Activated T-cell treated with anti-CD3 and anti-CD28 coated beads, Interleukin-2, amount 50 U/mL, for 24 hours (primary cell): Measurements from ENCODE around the gene SEC11A.
A peak's percentile ranks its signal among the peaks of the same experiment; 100 is the strongest.
"Not testable (repeated sequence)": the region's sequence is repeated elsewhere in the genome, so short reads cannot be mapped to it uniquely, and the experiment has no call there.

Experiments used
- DNase-seq: peaks from one replicate; pipeline ENCODE4 v3.0.0-alpha.2; 2020
- H3K27ac Mint-ChIP-seq: 2 replicates; pipeline ENCODE4 v1.8.0; 2020; ENCODE audit warnings: mild to moderate bottlenecking, mixed read lengths
- H3K27me3 Mint-ChIP-seq: 2 replicates; pipeline ENCODE4 v1.8.0; 2020; ENCODE audit warnings: mixed read lengths
- H3K36me3 Mint-ChIP-seq: 2 replicates; pipeline ENCODE4 v1.8.0; 2020; ENCODE audit warnings: low read depth, mixed read lengths
- H3K4me1 Mint-ChIP-seq: 2 replicates; pipeline ENCODE4 v1.8.0; 2020; ENCODE audit warnings: low read depth, mixed read lengths
- H3K4me3 Mint-ChIP-seq: 2 replicates; pipeline ENCODE4 v1.8.0; 2020; ENCODE audit warnings: mild to moderate bottlenecking, moderate library complexity, mixed read lengths
- H3K9me3 Mint-ChIP-seq: 2 replicates; pipeline ENCODE4 v1.8.0; 2020; ENCODE audit warnings: mixed read lengths

SEC11A gene

GRCh38 chr15:84649706-84650105 lies 66.2 kb downstream of the SEC11A start:
- Mint-ChIP-seq H3K36me3 (peaks cover 89% of the 10 kb centered on the region), H3K4me3 (no peak overlapping the region), H3K27me3 (no peaks in the 10 kb centered on the region), H3K27ac (peak overlapping the region; percentile 69), H3K4me1 (peaks cover 39% of the 10 kb centered on the region), H3K9me3 (no peaks in the 10 kb centered on the region)
- DNase-seq: no peak

GRCh38 chr15:84648539-84648938 lies 67.4 kb downstream of the SEC11A start:
- no peak for DNase-seq
- Mint-ChIP-seq H3K9me3 (no peaks in the 10 kb centered on the region), H3K4me3 (no peak overlapping the region), H3K27me3 (no peaks in the 10 kb centered on the region), H3K4me1 (peaks cover 34% of the 10 kb centered on the region), H3K36me3 (peaks cover 90% of the 10 kb centered on the region), H3K27ac (peak overlapping the region; percentile 56)

DNA sequence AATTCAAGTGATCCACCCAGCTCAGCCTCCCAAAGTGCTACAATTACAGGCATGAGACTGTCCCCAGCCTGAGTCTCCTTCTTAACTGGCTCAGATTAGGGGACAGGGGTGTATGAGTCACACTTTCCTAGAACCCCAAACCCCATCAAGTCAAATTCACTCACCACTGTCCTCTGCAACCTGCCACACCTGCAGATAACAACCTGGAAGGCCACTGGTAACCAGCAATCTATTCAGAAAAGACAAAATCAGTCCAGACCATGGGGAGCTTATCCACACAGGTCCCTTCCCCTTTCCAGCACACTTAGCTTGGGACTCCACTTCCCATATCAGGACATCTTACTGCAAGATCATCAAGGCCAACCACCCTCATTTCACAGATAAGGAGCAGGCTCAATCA lies 68.2 kb downstream of the SEC11A start:
- H3K27ac Mint-ChIP-seq: peak overlapping the region; percentile 56
- no peak for DNase-seq
- H3K27me3 Mint-ChIP-seq: no peaks in the 10 kb centered on the region
- peaks cover 90% of the 10 kb centered on the region for H3K36me3 Mint-ChIP-seq
- H3K4me1 Mint-ChIP-seq: peaks cover 26% of the 10 kb centered on the region
- H3K9me3 Mint-ChIP-seq: no peaks in the 10 kb centered on the region
- no peak overlapping the region for H3K4me3 Mint-ChIP-seq

DNA sequence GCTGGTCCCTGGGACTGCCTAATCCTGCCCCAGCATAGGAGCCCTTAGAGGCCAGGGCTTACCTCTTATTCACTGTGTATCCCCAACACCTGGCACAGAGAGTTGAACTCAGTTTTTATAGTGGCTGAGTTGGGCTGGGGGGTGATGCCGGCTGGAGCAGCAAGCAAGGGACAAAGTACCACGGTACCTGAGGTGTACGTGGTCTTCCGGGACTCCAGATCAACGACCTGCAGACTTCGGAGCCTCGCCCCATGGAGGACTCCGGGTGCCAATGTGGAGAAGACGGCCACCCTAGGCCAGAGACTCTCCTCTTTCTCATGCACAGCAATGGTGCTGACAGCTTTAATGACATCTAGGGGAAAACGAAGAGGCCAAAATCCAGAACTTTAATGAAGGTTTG lies 69.9 kb downstream of the SEC11A start:
- DNase-seq: no peak
- H3K27me3 Mint-ChIP-seq: no peaks in the 10 kb centered on the region
- no peak overlapping the region for H3K4me3 Mint-ChIP-seq
- H3K4me1 Mint-ChIP-seq: peaks cover 16% of the 10 kb centered on the region
- peak overlapping the region; percentile 34 for H3K27ac Mint-ChIP-seq
- no peaks in the 10 kb centered on the region for H3K9me3 Mint-ChIP-seq
- H3K36me3 Mint-ChIP-seq: peaks cover 87% of the 10 kb centered on the region

GRCh38 chr15:84645496-84645895 lies 70.4 kb downstream of the SEC11A start:
- Mint-ChIP-seq H3K4me1 (peaks cover 20% of the 10 kb centered on the region), H3K27me3 (no peaks in the 10 kb centered on the region), H3K36me3 (peaks cover 87% of the 10 kb centered on the region), H3K4me3 (no peak overlapping the region), H3K27ac (peak overlapping the region; percentile 77), H3K9me3 (no peaks in the 10 kb centered on the region)
- DNase-seq: no peak

DNA sequence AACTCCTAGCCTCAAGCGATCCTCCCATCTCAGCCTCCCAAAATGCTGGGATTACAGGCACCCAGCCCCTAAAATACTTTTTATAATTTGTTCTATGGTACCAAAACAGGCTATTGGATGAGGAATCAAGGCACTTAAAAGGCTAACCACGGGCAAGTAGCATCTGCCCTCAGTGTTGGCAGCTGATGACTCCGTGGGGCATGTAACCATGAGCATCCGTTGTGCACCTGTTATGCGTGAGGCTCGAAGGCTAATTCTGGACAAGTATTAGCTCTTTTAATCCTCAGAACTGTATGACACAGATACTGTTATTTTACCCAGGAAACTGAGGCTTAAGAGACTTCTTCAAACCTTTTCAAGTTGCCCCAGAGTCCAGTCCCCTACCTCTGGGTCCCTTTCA lies 72.1 kb downstream of the SEC11A start:
- Mint-ChIP-seq H3K9me3 (no peaks in the 10 kb centered on the region), H3K4me3 (no peak overlapping the region), H3K27me3 (no peaks in the 10 kb centered on the region), H3K4me1 (peaks cover 19% of the 10 kb centered on the region), H3K36me3 (peaks cover 90% of the 10 kb centered on the region), H3K27ac (peak overlapping the region; percentile 5)
- DNase-seq: no peak

DNA sequence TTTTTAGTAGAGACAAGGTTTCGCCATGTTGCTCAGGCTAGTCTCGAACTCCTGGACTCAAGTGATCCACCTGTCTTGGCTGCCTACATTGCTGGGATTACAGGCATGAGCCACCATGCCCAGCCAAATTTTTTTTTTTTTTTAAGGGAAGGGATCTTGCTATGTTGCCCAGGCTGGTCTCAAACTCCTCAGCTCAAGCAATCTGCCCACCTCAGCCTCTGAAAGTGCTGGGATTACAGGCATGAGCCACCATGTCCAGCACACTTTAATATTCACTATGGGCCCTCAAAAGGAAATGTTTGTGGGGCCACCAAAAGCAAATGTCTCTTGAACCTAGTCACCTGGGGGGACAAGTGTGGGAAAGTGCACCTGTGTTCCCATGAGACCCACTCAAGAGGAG lies 73.3 kb downstream of the SEC11A start:
- Mint-ChIP-seq H3K4me1 (peaks cover 19% of the 10 kb centered on the region), H3K36me3 (peaks cover 88% of the 10 kb centered on the region), H3K27ac (peak overlapping the region; percentile 71)
- not testable (repeated sequence) for H3K27me3 Mint-ChIP-seq, H3K9me3 Mint-ChIP-seq, H3K4me3 Mint-ChIP-seq, DNase-seq

DNA sequence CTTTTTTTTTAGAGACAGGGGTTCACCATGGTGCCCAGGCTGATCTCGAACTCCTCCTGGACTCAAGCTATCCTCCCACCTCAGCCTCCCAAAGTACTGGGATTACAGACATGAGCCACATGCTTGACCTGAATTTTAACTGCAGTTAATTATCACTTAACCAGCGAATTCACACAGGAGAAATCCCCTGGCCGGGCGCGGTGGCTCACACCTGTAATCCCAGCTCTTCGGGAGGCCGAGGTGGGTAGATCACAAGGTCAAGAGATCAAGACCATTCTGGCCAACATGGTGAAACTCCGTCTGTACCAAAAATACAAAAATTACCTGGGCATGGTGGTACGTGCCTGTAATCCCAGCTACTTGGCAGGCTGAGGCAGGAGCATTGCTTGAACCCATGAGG lies 74.1 kb downstream of the SEC11A start:
- peaks cover 83% of the 10 kb centered on the region for H3K36me3 Mint-ChIP-seq
- H3K9me3 Mint-ChIP-seq, H3K4me3 Mint-ChIP-seq, DNase-seq, H3K27me3 Mint-ChIP-seq: not testable (repeated sequence)
- peaks cover 20% of the 10 kb centered on the region for H3K4me1 Mint-ChIP-seq
- H3K27ac Mint-ChIP-seq: peak overlapping the region; percentile 61

- DNase-seq: no peak
- H3K4me1 Mint-ChIP-seq: peaks cover 46% of the 10 kb centered on the region
- no peak overlapping the region for H3K4me3 Mint-ChIP-seq
- H3K9me3 Mint-ChIP-seq: no peaks in the 10 kb centered on the region
- H3K36me3 Mint-ChIP-seq: peaks cover 75% of the 10 kb centered on the region
- H3K27ac Mint-ChIP-seq: peak overlapping the region; percentile 51
- no peaks in the 10 kb centered on the region for H3K27me3 Mint-ChIP-seq
These were observed 77.8 kb downstream of the SEC11A start for GRCh38 chr15:84638103-84638502.

- no peaks in the 10 kb centered on the region for H3K9me3 Mint-ChIP-seq
- H3K27ac Mint-ChIP-seq: peak overlapping the region; percentile 70
- H3K27me3 Mint-ChIP-seq: no peaks in the 10 kb centered on the region
- no peak for DNase-seq
- peaks cover 54% of the 10 kb centered on the region for H3K36me3 Mint-ChIP-seq
- H3K4me1 Mint-ChIP-seq: peaks cover 58% of the 10 kb centered on the region
- H3K4me3 Mint-ChIP-seq: peak overlapping the region; percentile 78
These were observed 81.6 kb downstream of the SEC11A start for GRCh38 chr15:84634228-84634837.

GRCh38 chr15:84633311-84634227 lies 82.4 kb downstream of the SEC11A start:
- H3K4me1 Mint-ChIP-seq: peaks cover 58% of the 10 kb centered on the region
- peak overlapping the region; percentile 91 for H3K4me3 Mint-ChIP-seq
- H3K36me3 Mint-ChIP-seq: peaks cover 48% of the 10 kb centered on the region
- peak overlapping the region; percentile 94 for H3K27ac Mint-ChIP-seq
- DNase-seq: peak; percentile 83
- H3K9me3 Mint-ChIP-seq: no peaks in the 10 kb centered on the region
- no peaks in the 10 kb centered on the region for H3K27me3 Mint-ChIP-seq

GRCh38 chr15:84631706-84632272 lies 84.2 kb downstream of the SEC11A start:
- Mint-ChIP-seq H3K4me3 (peak overlapping the region; percentile 91), H3K27me3 (no peaks in the 10 kb centered on the region), H3K9me3 (no peaks in the 10 kb centered on the region), H3K4me1 (peaks cover 47% of the 10 kb centered on the region), H3K27ac (peak overlapping the region; percentile 94), H3K36me3 (peaks cover 36% of the 10 kb centered on the region)
- DNase-seq: no peak

GRCh38 chr15:84629033-84629432 lies 86.9 kb downstream of the SEC11A start:
- Mint-ChIP-seq H3K27me3 (no peaks in the 10 kb centered on the region), H3K9me3 (no peaks in the 10 kb centered on the region), H3K27ac (no peak overlapping the region), H3K4me1 (peaks cover 22% of the 10 kb centered on the region), H3K36me3 (peaks cover 20% of the 10 kb centered on the region), H3K4me3 (no peak overlapping the region)
- DNase-seq: no peak

DNA sequence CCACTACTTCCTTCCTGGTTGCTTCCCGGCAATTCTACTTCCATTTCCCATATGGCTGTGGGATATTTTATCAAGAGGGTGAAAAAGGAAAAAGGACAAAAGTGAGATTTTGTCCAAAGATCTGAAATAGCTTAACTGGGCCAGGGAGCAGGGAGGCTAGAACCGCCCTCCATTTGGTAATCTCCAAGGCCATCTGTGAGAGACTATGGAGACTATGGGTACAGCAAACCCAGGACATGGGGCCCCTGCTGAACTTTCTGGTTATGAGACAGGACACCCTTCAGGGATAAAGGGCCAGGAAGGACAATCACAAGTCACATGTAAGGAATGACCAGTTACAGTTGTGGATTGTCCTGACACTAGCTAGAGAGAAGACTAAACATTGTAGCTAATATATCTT lies 90.8 kb downstream of the SEC11A start:
- Mint-ChIP-seq H3K4me3 (no peak overlapping the region), H3K27ac (no peak overlapping the region), H3K27me3 (no peaks in the 10 kb centered on the region), H3K9me3 (peaks cover 21% of the 10 kb centered on the region), H3K4me1 (peaks cover 1% of the 10 kb centered on the region), H3K36me3 (peaks cover 38% of the 10 kb centered on the region)
- DNase-seq: no peak

- Mint-ChIP-seq H3K4me1 (no peaks in the 10 kb centered on the region), H3K36me3 (peaks cover 45% of the 10 kb centered on the region), H3K27me3 (no peaks in the 10 kb centered on the region), H3K27ac (peak overlapping the region; percentile 4), H3K9me3 (peaks cover 26% of the 10 kb centered on the region), H3K4me3 (no peak overlapping the region)
- DNase-seq: no peak
These were observed 91.6 kb downstream of the SEC11A start for GRCh38 chr15:84624359-84624758.
